Erythroblast (primary cell): ENCODE data around the gene COMMD9.

Experiments
- GATA1 ChIP-seq: IDR thresholded peaks from 2 replicates; pipeline ENCODE4 v1.6.1; 2011; ENCODE audit warnings: low read depth, mild to moderate bottlenecking, control low read depth, low read length, moderate library complexity
- POLR2A ChIP-seq: IDR thresholded peaks from 2 replicates; pipeline ENCODE4 v1.6.1; 2011; ENCODE audit warnings: mild to moderate bottlenecking, low read length

- TF ChIP-seq POLR2A (no peak), GATA1 (no peak)
Observed at GRCh38 chr11:36282926-36283325, 6.3 kb downstream of the COMMD9 start.
